ENCODE data around the gene PPFIA1. TPM values are rescaled to one million over a fixed set of nuclear protein-coding genes. Genes with fewer than 3 reads are reported as not detected.

The PPFIA1 gene
- total and polyA plus RNA-seq, 4 donors = 19.0 to 74.7 (median 49.0) TPM

DNA sequence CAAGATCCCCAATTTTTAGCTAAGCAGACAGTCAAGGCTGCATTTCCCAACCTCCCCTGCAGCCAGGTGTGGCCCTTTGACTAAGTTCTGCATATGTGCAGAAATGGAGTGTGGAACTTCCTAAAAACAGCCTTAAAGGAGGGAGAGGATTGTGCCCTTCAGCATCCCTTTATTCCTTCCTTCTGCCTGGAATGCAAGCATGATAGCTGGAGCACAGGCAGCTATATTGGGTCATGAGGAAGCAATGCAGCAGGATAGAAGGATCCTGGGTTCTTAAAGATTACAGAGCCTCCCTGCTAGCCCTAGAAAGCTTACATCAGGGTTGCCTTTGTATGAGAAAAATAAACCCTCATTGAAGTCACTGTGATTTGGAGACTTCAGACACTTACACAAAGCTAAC lies 37.5 kb upstream of the PPFIA1 start:
- H3K36me3 ChIP-seq (ENCODE audit: control insufficient read depth in 1 of 2, insufficient read depth in 2 of 2, low read length in 1 of 2) = no peaks in the 10 kb centered on the region
- no peak for DNase-seq
- no peak overlapping the region for H3K27ac ChIP-seq (ENCODE audit: low read depth in 1 of 2, low read length in 2 of 2)
- H3K4me3 ChIP-seq (ENCODE audit: low read length in 2 of 2) = no peak overlapping the region
- intact Hi-C loops (cut with DNase I) = no loop called here
- no peaks in the 10 kb centered on the region for H3K27me3 ChIP-seq (ENCODE audit: control insufficient read depth in 1 of 2, insufficient read depth in 2 of 2, low read length in 1 of 2)
- no peaks in the 10 kb centered on the region for H3K9me3 ChIP-seq (ENCODE audit: control insufficient read depth, low read length)
- H3K4me1 ChIP-seq (ENCODE audit: control insufficient read depth in 1 of 2, insufficient read depth in 2 of 2, low read length in 2 of 2) = no peaks in the 10 kb centered on the region
- no peak for ATAC-seq (ENCODE audit: low FRiP score)

DNA sequence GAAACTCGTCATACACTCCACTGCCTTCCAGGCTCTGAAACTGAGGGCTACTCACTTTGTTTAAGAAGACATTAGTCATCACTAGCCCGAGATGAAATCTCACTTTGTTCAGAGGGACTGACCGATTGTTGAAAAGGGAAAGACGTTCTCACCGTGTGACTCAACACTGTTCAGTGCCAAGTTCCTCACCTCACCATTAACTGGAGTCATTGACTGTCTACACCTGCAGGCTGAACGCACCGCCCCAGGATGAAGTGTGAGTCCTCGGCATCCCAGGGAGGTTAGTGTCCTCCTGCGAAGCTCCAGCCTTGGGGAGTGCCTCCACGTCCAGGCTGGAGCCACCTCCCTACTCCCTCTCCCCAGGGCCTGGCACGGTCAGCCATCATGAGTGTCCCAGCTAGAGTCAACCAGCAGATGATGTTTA lies 37.0 kb upstream of the PPFIA1 start:
- no peak for ATAC-seq (ENCODE audit: low FRiP score)
- Histone ChIP-seq H3K4me3 (ENCODE audit: low read length in 2 of 2) (no peak overlapping the region), H3K9me3 (ENCODE audit: control insufficient read depth, low read length) (no peaks in the 10 kb centered on the region), H3K27me3 (ENCODE audit: control insufficient read depth in 1 of 2, insufficient read depth in 2 of 2, low read length in 1 of 2) (no peaks in the 10 kb centered on the region), H3K36me3 (ENCODE audit: control insufficient read depth in 1 of 2, insufficient read depth in 2 of 2, low read length in 1 of 2) (no peaks in the 10 kb centered on the region), H3K4me1 (ENCODE audit: control insufficient read depth in 1 of 2, insufficient read depth in 2 of 2, low read length in 2 of 2) (no peaks in the 10 kb centered on the region), H3K27ac (ENCODE audit: low read depth in 1 of 2, low read length in 2 of 2) (no peak overlapping the region)
- WGBS, 2 donors = 65 to 72% methylated on average over 11 of the region's 11 CpGs
- intact Hi-C loops (cut with DNase I) = no loop called here
- no peak for DNase-seq

DNA sequence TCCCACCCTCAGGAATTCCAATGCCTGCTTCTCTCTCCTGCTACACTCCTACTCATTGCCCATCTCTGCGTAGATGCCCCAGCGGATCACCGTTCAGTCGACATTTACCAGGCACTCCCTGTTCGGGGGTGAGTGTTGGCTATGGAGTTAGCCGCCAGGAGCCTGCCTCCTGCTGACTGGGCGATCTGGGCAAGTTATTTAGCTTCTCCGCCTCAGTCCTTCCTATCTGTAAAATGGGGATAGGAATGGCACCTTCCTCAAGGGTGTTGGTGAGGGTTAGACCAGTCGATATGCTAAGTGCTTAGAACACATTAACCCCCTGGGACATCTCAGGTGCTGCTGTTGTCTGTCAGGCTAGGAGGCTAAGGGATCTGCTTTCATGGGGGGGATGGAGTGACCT lies 36.5 kb upstream of the PPFIA1 start:
- Histone ChIP-seq H3K4me3 (ENCODE audit: low read length in 2 of 2) (no peak overlapping the region), H3K4me1 (ENCODE audit: control insufficient read depth in 1 of 2, insufficient read depth in 2 of 2, low read length in 2 of 2) (no peaks in the 10 kb centered on the region), H3K27ac (ENCODE audit: low read depth in 1 of 2, low read length in 2 of 2) (no peak overlapping the region), H3K9me3 (ENCODE audit: control insufficient read depth, low read length) (no peaks in the 10 kb centered on the region), H3K27me3 (ENCODE audit: control insufficient read depth in 1 of 2, insufficient read depth in 2 of 2, low read length in 1 of 2) (no peaks in the 10 kb centered on the region), H3K36me3 (ENCODE audit: control insufficient read depth in 1 of 2, insufficient read depth in 2 of 2, low read length in 1 of 2) (no peaks in the 10 kb centered on the region)
- no peak for ATAC-seq (ENCODE audit: low FRiP score)
- WGBS, 2 donors = 94 to 95% methylated on average over 9 of the region's 9 CpGs
- intact Hi-C loops (cut with DNase I) = no loop called here
- no peak for DNase-seq

- Histone ChIP-seq H3K9me3 (ENCODE audit: control insufficient read depth, low read length) (no peaks in the 10 kb centered on the region), H3K4me3 (ENCODE audit: low read length in 2 of 2) (no peak overlapping the region), H3K27me3 (ENCODE audit: control insufficient read depth in 1 of 2, insufficient read depth in 2 of 2, low read length in 1 of 2) (no peaks in the 10 kb centered on the region), H3K27ac (ENCODE audit: low read depth in 1 of 2, low read length in 2 of 2) (no peak overlapping the region), H3K36me3 (ENCODE audit: control insufficient read depth in 1 of 2, insufficient read depth in 2 of 2, low read length in 1 of 2) (no peaks in the 10 kb centered on the region), H3K4me1 (ENCODE audit: control insufficient read depth in 1 of 2, insufficient read depth in 2 of 2, low read length in 2 of 2) (no peaks in the 10 kb centered on the region)
- DNase-seq (no peak), ATAC-seq (ENCODE audit: low FRiP score) (no peak)
- intact Hi-C loops (cut with DNase I) = no loop called here
- WGBS, 2 donors = 71 to 76% methylated on average over 16 of the region's 16 CpGs
Observed at GRCh38 chr11:70240337-70240736, 30.2 kb upstream of the PPFIA1 start.

DNA sequence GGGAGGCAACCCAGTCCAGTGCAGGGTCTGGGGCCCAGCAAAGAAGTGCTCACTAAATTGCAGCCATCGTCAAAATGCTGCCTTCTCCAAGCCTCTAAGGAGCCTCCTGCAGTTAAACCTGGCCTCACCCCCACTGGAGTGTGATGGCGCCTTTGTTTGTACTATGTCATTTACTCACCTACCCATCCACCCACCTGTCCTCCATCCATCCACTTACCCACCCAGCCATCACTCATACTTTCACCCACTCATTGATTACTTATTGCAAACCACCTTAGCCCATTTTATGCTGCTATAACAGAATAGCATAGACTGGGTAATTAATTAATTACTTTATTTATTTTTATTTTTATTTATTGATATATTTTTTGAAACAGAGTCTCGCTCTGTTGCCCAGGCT lies 28.8 kb upstream of the PPFIA1 start:
- Histone ChIP-seq H3K4me3 (ENCODE audit: low read length in 2 of 2) (no peak overlapping the region), H3K4me1 (ENCODE audit: control insufficient read depth in 1 of 2, insufficient read depth in 2 of 2, low read length in 2 of 2) (no peaks in the 10 kb centered on the region), H3K27ac (ENCODE audit: low read depth in 1 of 2, low read length in 2 of 2) (no peak overlapping the region), H3K9me3 (ENCODE audit: control insufficient read depth, low read length) (no peaks in the 10 kb centered on the region), H3K27me3 (ENCODE audit: control insufficient read depth in 1 of 2, insufficient read depth in 2 of 2, low read length in 1 of 2) (no peaks in the 10 kb centered on the region), H3K36me3 (ENCODE audit: control insufficient read depth in 1 of 2, insufficient read depth in 2 of 2, low read length in 1 of 2) (no peaks in the 10 kb centered on the region)
- intact Hi-C loops (cut with DNase I) = no loop called here
- WGBS, 2 donors = 92% methylated on average over 3 of the region's 3 CpGs
- ATAC-seq (ENCODE audit: low FRiP score) (no peak), DNase-seq (no peak)

- intact Hi-C loops (cut with DNase I) = no loop called here
- H3K9me3 ChIP-seq (ENCODE audit: control insufficient read depth, low read length) = no peaks in the 10 kb centered on the region
- H3K4me1 ChIP-seq (ENCODE audit: control insufficient read depth in 1 of 2, insufficient read depth in 2 of 2, low read length in 2 of 2) = no peaks in the 10 kb centered on the region
- no peaks in the 10 kb centered on the region for H3K27me3 ChIP-seq (ENCODE audit: control insufficient read depth in 1 of 2, insufficient read depth in 2 of 2, low read length in 1 of 2)
- H3K27ac ChIP-seq (ENCODE audit: low read depth in 1 of 2, low read length in 2 of 2) = no peak overlapping the region
- H3K36me3 ChIP-seq (ENCODE audit: control insufficient read depth in 1 of 2, insufficient read depth in 2 of 2, low read length in 1 of 2) = no peaks in the 10 kb centered on the region
- H3K4me3 ChIP-seq (ENCODE audit: low read length in 2 of 2) = no peak overlapping the region
- ATAC-seq (ENCODE audit: low FRiP score) (no peak), DNase-seq (no peak)
- WGBS, 2 donors = 76 to 80% methylated on average over 4 of the region's 4 CpGs
Observed at GRCh38 chr11:70242885-70243284, 27.6 kb upstream of the PPFIA1 start.

- Histone ChIP-seq H3K36me3 (ENCODE audit: control insufficient read depth in 1 of 2, insufficient read depth in 2 of 2, low read length in 1 of 2) (no peaks in the 10 kb centered on the region), H3K27me3 (ENCODE audit: control insufficient read depth in 1 of 2, insufficient read depth in 2 of 2, low read length in 1 of 2) (no peaks in the 10 kb centered on the region), H3K4me1 (ENCODE audit: control insufficient read depth in 1 of 2, insufficient read depth in 2 of 2, low read length in 2 of 2) (no peaks in the 10 kb centered on the region), H3K27ac (ENCODE audit: low read depth in 1 of 2, low read length in 2 of 2) (no peak overlapping the region), H3K9me3 (ENCODE audit: control insufficient read depth, low read length) (no peaks in the 10 kb centered on the region), H3K4me3 (ENCODE audit: low read length in 2 of 2) (no peak overlapping the region)
- no peak for ATAC-seq (ENCODE audit: low FRiP score)
- WGBS, 2 donors = 83 to 91% methylated on average over 15 of the region's 15 CpGs
- DNase-seq = no peak
- intact Hi-C loops (cut with DNase I) = no loop called here
Observed at GRCh38 chr11:70243912-70244652, 26.4 kb upstream of the PPFIA1 start.

DNA sequence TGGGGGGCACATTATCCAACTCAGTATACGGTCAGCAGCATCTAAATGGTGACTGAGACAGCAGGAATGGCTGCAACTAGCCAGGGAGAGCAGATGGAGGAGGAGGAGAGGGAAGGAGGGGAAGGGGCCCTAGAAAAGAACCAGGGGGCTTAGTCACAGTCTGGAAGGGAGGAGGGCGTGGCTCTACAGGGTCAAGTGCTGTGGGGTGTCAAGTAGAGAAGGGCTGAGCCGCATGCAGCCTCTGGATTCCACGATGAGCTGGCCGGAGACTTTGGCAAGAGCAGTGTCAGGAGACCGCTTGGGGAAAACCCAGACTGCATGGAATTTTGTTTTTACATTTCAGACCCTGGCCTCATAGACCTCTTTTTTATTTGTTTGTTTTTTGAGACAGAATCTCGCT lies 25.8 kb upstream of the PPFIA1 start:
- Histone ChIP-seq H3K4me1 (ENCODE audit: control insufficient read depth in 1 of 2, insufficient read depth in 2 of 2, low read length in 2 of 2) (no peaks in the 10 kb centered on the region), H3K27ac (ENCODE audit: low read depth in 1 of 2, low read length in 2 of 2) (no peak overlapping the region), H3K9me3 (ENCODE audit: control insufficient read depth, low read length) (no peaks in the 10 kb centered on the region), H3K36me3 (ENCODE audit: control insufficient read depth in 1 of 2, insufficient read depth in 2 of 2, low read length in 1 of 2) (no peaks in the 10 kb centered on the region), H3K4me3 (ENCODE audit: low read length in 2 of 2) (no peak overlapping the region), H3K27me3 (ENCODE audit: control insufficient read depth in 1 of 2, insufficient read depth in 2 of 2, low read length in 1 of 2) (no peaks in the 10 kb centered on the region)
- ATAC-seq (ENCODE audit: low FRiP score) (no peak), DNase-seq (peak in 1 of 2 donors; percentile 54)
- intact Hi-C loops (cut with DNase I) = no loop called here
- WGBS, 2 donors = 56 to 62% methylated on average over 7 of the region's 7 CpGs

DNA sequence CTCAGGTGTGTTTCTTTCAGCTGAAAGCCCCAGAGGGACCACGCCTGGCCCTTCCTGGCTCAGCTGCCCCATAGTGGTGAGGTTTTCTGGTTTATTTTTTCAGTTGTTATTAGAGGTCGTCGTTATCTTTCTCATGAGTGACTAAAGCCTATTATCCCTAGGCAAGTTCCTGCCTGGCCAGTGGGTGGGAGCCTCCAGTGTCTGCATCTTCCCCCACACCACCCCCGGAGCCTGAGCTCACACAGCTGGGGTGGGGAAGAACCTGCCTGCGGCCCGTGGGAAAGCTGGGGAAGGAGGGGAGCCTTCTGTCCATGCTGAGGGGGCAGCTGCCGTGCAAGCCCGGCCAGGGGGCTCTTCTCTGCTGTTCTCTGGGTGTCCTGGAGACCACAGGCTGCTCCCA lies 24.3 kb upstream of the PPFIA1 start:
- no peak for DNase-seq
- intact Hi-C loops (cut with DNase I) = no loop called here
- WGBS, 2 donors = 79 to 80% methylated on average over 8 of the region's 8 CpGs
- Histone ChIP-seq H3K36me3 (ENCODE audit: control insufficient read depth in 1 of 2, insufficient read depth in 2 of 2, low read length in 1 of 2) (no peaks in the 10 kb centered on the region), H3K4me3 (ENCODE audit: low read length in 2 of 2) (no peak overlapping the region), H3K27ac (ENCODE audit: low read depth in 1 of 2, low read length in 2 of 2) (no peak overlapping the region), H3K4me1 (ENCODE audit: control insufficient read depth in 1 of 2, insufficient read depth in 2 of 2, low read length in 2 of 2) (no peaks in the 10 kb centered on the region), H3K27me3 (ENCODE audit: control insufficient read depth in 1 of 2, insufficient read depth in 2 of 2, low read length in 1 of 2) (no peaks in the 10 kb centered on the region), H3K9me3 (ENCODE audit: control insufficient read depth, low read length) (no peaks in the 10 kb centered on the region)
- no peak for ATAC-seq (ENCODE audit: low FRiP score)

All from aorta (tissue), 5 donors.